Measurements from ENCODE around the gene ICA1L. TPM values are rescaled to one million over a fixed set of nuclear protein-coding genes. Genes with fewer than 3 reads are reported as not detected.

The ICA1L gene
- total and polyA plus RNA-seq, 2 of the 13 experiments (the other 11 are each of a cell fraction or from before 2014, with no cell fraction given), result 1.5 to 2.4 TPM

DNA sequence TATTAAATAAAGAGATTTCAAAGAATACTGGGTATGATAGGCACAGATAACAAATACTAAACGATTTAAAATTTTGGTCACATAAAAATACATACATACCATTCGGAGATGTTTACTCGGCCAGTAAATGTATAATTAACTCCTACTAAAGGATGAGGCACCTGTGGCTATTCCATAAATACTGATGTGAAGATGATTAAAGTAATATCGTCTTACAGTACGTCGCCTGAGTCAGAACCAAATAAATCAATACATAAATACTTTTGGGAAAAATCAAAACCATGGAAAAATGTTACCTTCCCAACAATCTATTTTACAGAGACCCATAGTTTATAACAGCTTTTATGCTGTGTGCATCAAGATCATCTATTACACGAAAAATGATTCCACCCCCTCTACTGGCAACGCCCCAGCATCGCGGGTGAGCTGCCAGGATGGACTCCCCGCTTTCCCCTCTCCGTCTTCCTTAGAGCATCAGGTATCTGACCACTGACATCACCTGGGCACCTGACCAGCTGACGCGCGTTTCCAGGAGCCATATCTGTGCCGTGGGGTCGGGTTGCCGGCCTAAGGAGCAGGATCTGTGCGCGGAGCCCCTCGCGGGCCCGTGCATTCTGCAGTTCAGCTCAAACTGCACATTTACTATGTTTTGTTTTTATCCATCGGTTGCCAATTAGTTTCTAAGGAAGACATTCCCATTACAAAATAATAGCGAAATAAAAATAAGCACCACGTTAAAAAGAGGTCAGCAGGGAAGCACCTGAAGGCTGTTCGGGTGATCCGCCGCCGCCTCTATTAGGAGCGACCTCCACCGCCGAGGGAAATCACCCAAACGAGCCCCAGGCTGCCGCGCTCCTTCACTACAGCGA is 901 bp downstream of the ICA1L start (continued):
- TF ChIP-seq GMEB1 (CRISPR knock-in tag; IDR thresholded peaks at IDR 0.05; ENCODE audit: borderline replicate concordance) (peak; percentile 28; the same call in 1 of the 2 replicates), ZNF451 (CRISPR knock-in tag; IDR thresholded peaks at IDR 0.05) (no peak), NAIF1 (CRISPR knock-in tag; IDR thresholded peaks at IDR 0.05; ENCODE audit: borderline replicate concordance) (no peak), BATF2 (CRISPR knock-in tag; IDR thresholded peaks at IDR 0.05) (no peak), ZSCAN20 (CRISPR knock-in tag; IDR thresholded peaks at IDR 0.05; ENCODE audit: borderline replicate concordance) (no peak), DR1 (CRISPR knock-in tag; IDR thresholded peaks at IDR 0.05) (no peak; the same call in 1 of the 2 replicates), SP4 (CRISPR knock-in tag; IDR thresholded peaks at IDR 0.05) (no peak), THAP9 (CRISPR knock-in tag; IDR thresholded peaks at IDR 0.05; ENCODE audit: borderline replicate concordance) (0 out of 2 replicates have a peak, but pooled peaks have one; percentile 48), ZNF350 (CRISPR knock-in tag; IDR thresholded peaks at IDR 0.05; ENCODE audit: borderline replicate concordance, low read depth) (peak; percentile 29), CREB1 (IDR thresholded peaks at IDR 0.05) (peak; percentile 48; the same call in 1 of the 2 replicates), CREB1 (CRISPR knock-in tag; IDR thresholded peaks at IDR 0.05) (peak; percentile 39; the same call in 1 of the 2 replicates), BRD4 (CRISPR knock-in tag; IDR thresholded peaks at IDR 0.05) (no peak), ZBTB1 (CRISPR knock-in tag; IDR thresholded peaks at IDR 0.05; ENCODE audit: borderline replicate concordance) (no peak), ZNF274 (CRISPR knock-in tag; IDR thresholded peaks at IDR 0.05) (no peak), FOXC1 (CRISPR knock-in tag; IDR thresholded peaks at IDR 0.05; ENCODE audit: borderline replicate concordance) (peak; percentile 69; the same call in 1 of the 2 replicates), HNRNPK (IDR thresholded peaks at IDR 0.05; ENCODE audit: low read depth, low read length, poor library complexity, severe bottlenecking) (no peak), ZFAT (CRISPR knock-in tag; conservative IDR thresholded peaks at IDR 0.05) (no peak), BCL6 (CRISPR knock-in tag; IDR thresholded peaks at IDR 0.05) (no peak), SMAD1 (CRISPR knock-in tag; IDR thresholded peaks at IDR 0.05; ENCODE audit: borderline replicate concordance, low read depth) (no peak), KDM5A (IDR thresholded peaks at IDR 0.05; ENCODE audit: borderline replicate concordance, low read length) (0 out of 2 replicates have a peak, but pooled peaks have one; percentile 23)
- TF ChIP-seq, protein P1, sequence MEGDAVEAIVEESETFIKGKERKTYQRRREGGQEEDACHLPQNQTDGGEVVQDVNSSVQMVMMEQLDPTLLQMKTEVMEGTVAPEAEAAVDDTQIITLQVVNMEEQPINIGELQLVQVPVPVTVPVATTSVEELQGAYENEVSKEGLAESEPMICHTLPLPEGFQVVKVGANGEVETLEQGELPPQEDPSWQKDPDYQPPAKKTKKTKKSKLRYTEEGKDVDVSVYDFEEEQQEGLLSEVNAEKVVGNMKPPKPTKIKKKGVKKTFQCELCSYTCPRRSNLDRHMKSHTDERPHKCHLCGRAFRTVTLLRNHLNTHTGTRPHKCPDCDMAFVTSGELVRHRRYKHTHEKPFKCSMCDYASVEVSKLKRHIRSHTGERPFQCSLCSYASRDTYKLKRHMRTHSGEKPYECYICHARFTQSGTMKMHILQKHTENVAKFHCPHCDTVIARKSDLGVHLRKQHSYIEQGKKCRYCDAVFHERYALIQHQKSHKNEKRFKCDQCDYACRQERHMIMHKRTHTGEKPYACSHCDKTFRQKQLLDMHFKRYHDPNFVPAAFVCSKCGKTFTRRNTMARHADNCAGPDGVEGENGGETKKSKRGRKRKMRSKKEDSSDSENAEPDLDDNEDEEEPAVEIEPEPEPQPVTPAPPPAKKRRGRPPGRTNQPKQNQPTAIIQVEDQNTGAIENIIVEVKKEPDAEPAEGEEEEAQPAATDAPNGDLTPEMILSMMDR (CRISPR knock-in tag; IDR thresholded peaks at IDR 0.05), result peak; percentile 74

Data from HepG2 (cell line).